Calu3 (cell line): ENCODE data around the gene LRMDA. TPM values are rescaled to one million over a fixed set of nuclear protein-coding genes. Genes with fewer than 3 reads are reported as not detected.

Experiments used
- BruUV-seq: library from RNA; stranded (reverse); fragments of 400-500 nt; replicated peaks from 2 replicates; lab custom pipeline; 2021; lab: Mats Ljungman, UMichigan
- CTCF ChIA-PET: fragments of 300-600 bp; sonication (Branson Sonifier 250); formaldehyde crosslinking; loops from one replicate; lab custom pipeline; 2022; ENCODE audit warnings: antibody characterized with exemption; lab: Charles Lee
- DNase-seq: peaks from one replicate; pipeline ENCODE4 v3.0.0; 2022
- H3K27ac Mint-ChIP-seq: one replicate; pipeline ENCODE4 v1.8.0; 2022; ENCODE audit warnings: mixed read lengths; ENCODE audit not compliant: unreplicated experiment
- H3K27me3 Mint-ChIP-seq: one replicate; pipeline ENCODE4 v1.8.0; 2022; ENCODE audit warnings: mixed read lengths; ENCODE audit not compliant: unreplicated experiment
- H3K36me3 Mint-ChIP-seq: one replicate; pipeline ENCODE4 v1.8.0; 2022; ENCODE audit warnings: mild to moderate bottlenecking, moderate library complexity, mixed read lengths; ENCODE audit not compliant: insufficient read depth, unreplicated experiment
- H3K4me1 Mint-ChIP-seq: one replicate; pipeline ENCODE4 v1.8.0; 2022; ENCODE audit warnings: mild to moderate bottlenecking, low read depth, mixed read lengths; ENCODE audit not compliant: unreplicated experiment
- H3K4me3 Mint-ChIP-seq: one replicate; pipeline ENCODE4 v1.8.0; 2022; ENCODE audit warnings: mild to moderate bottlenecking, low read depth, moderate library complexity, mixed read lengths; ENCODE audit not compliant: unreplicated experiment
- H3K9me3 Mint-ChIP-seq: one replicate; pipeline ENCODE4 v1.8.0; 2022; ENCODE audit warnings: low read depth, mixed read lengths; ENCODE audit not compliant: unreplicated experiment
- intact Hi-C: fragments of 100-400 bp; cut with micrococcal nuclease; formaldehyde crosslinking; loops from one replicate; pipeline ENCODE4 v1.10.0; 2022; ENCODE audit not compliant: unreplicated experiment
- total RNA-seq: library from RNA; stranded (reverse); gene quantifications from 2 replicates; pipeline ENCODE4 v1.2.3, GENCODE V29; 2022
- TF ChIP-seq, protein P1 (sequence below): fragments of 200-600 bp; IDR thresholded peaks from one replicate; pipeline ENCODE4 v1.8.0; 2022; ENCODE audit warnings: antibody characterized with exemption; ENCODE audit not compliant: unreplicated experiment

LRMDA gene
- total RNA-seq, 1 experiment from 2014 or later: 7.6 TPM

DNA sequence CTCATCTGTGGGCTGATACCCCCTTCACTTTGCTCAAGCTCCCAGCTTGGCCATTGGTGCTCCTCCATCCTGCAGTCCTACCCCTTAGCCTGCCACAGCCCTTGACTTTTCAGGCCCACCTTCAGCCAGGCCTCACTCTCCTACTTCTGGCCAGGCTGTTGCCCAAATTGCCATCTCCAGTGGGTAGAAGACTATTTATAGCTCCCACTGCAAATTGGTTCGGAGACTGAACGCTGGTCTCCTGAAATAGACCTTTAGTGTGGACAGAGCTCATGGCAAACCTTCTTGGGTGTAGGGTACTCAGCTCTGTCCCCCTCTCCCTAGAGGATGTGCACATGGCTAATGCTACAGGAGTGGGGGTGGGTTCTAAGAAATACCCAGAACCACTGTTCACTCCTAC is 697.8 kb downstream of the LRMDA start:
- H3K4me1 Mint-ChIP-seq: no peaks in the 10 kb centered on the region
- DNase-seq: no peak
- no peak overlapping the region for H3K27ac Mint-ChIP-seq
- CTCF ChIA-PET: no interaction called here
- H3K36me3 Mint-ChIP-seq: no peaks in the 10 kb centered on the region
- H3K27me3 Mint-ChIP-seq: no peaks in the 10 kb centered on the region
- H3K9me3 Mint-ChIP-seq: peaks cover 9% of the 10 kb centered on the region
- TF ChIP-seq, protein P1, sequence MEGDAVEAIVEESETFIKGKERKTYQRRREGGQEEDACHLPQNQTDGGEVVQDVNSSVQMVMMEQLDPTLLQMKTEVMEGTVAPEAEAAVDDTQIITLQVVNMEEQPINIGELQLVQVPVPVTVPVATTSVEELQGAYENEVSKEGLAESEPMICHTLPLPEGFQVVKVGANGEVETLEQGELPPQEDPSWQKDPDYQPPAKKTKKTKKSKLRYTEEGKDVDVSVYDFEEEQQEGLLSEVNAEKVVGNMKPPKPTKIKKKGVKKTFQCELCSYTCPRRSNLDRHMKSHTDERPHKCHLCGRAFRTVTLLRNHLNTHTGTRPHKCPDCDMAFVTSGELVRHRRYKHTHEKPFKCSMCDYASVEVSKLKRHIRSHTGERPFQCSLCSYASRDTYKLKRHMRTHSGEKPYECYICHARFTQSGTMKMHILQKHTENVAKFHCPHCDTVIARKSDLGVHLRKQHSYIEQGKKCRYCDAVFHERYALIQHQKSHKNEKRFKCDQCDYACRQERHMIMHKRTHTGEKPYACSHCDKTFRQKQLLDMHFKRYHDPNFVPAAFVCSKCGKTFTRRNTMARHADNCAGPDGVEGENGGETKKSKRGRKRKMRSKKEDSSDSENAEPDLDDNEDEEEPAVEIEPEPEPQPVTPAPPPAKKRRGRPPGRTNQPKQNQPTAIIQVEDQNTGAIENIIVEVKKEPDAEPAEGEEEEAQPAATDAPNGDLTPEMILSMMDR: no peak
- H3K4me3 Mint-ChIP-seq: no peak overlapping the region
- intact Hi-C loops: no loop called here
- no TSS peak for BruUV-seq

DNA sequence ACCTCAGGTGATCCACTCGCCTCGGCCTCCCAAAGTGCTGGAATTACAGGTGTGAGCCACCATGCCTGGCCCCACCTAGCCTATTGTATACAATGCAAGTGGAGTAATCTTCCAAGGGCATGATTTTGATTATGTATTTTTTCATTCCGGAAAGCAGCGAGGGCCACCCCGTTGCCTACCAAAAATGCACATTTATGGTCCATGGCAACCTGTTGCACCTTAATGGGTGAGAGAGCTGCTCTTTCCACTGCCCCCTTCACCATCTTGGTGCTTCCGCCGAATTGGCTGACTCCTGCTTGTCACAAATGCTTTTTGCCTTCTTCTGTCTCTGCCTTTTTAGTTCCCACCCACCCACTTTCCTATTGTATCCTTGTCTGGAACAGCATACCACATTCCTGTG is 699.5 kb downstream of the LRMDA start:
- BruUV-seq: no TSS peak
- TF ChIP-seq, protein P1: no peak
- DNase-seq: no peak
- H3K4me3 Mint-ChIP-seq: no peak overlapping the region
- H3K36me3 Mint-ChIP-seq: no peaks in the 10 kb centered on the region
- H3K4me1 Mint-ChIP-seq: no peaks in the 10 kb centered on the region
- CTCF ChIA-PET: no interaction called here
- H3K27ac Mint-ChIP-seq: no peak overlapping the region
- intact Hi-C loops: no loop called here
- no peaks in the 10 kb centered on the region for H3K27me3 Mint-ChIP-seq
- H3K9me3 Mint-ChIP-seq: peaks cover 9% of the 10 kb centered on the region

DNA sequence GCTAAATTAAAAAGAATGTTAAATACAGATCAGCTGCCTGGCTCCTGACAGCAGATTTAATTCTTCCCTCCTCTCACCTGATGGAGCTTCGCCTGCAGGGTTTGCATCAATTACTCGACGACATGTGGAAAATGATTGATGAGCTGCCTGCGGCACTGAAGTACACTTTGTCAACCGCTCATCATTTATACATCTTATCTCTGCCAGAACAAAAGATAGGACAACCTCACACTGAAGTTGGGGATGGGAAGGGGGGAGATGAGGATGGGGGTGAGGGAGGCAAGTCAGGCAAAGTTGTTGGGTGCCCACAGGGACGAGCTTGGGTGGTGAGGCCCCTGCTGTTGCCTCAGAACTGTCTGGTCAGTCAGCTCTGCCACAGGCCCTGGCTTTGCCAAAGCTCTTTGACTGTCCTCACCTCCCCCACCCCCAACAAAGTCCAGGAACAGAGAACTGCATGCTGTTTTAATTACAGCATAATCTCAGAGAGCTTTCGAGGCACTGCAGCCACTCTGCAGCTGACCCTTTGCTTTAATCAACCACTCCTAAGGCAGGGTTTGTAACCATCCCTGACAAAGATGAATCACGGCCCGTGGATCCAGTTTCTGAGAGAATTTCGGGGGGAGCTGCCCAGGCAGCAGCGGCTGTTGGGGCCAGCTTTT is 702.3 kb downstream of the LRMDA start:
- Mint-ChIP-seq H3K4me1 (no peaks in the 10 kb centered on the region), H3K36me3 (no peaks in the 10 kb centered on the region), H3K4me3 (no peak overlapping the region), H3K27ac (no peak overlapping the region), H3K27me3 (no peaks in the 10 kb centered on the region), H3K9me3 (peaks cover 7% of the 10 kb centered on the region)
- no peak for DNase-seq
- no TSS peak for BruUV-seq
- TF ChIP-seq, protein P1: no peak
- CTCF ChIA-PET: interaction anchor here (0.6 kb wide), 1 partner anchor 174 kb away, joined by 5 read pairs; no protein-coding TSS in a partner anchor
- intact Hi-C loops: no loop called here

DNA sequence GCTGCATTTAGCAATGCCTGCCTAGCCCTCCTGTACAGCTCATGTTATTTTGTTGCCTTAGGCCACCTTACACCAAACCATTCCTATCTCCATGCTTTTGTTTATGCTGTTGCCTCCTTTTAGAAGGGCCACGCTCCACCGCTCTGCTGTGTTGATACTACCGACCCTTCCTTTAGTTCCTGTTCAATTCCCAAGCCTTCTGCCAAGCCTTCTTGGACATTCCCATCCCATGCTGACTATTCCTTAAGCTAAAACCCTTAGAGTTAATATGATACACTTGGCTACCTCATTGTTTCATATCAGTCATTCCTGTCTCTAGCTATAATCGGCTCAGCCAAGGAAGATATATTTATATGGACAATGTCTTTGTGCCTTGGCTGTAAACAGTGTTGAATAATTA is 705.5 kb downstream of the LRMDA start:
- H3K9me3 Mint-ChIP-seq: peaks cover 9% of the 10 kb centered on the region
- H3K36me3 Mint-ChIP-seq: no peaks in the 10 kb centered on the region
- H3K4me3 Mint-ChIP-seq: no peak overlapping the region
- TF ChIP-seq, protein P1: no peak
- DNase-seq: no peak
- no peaks in the 10 kb centered on the region for H3K4me1 Mint-ChIP-seq
- intact Hi-C loops: no loop called here
- no peaks in the 10 kb centered on the region for H3K27me3 Mint-ChIP-seq
- no TSS peak for BruUV-seq
- CTCF ChIA-PET: no interaction called here
- H3K27ac Mint-ChIP-seq: no peak overlapping the region
